22Rv1 (cell line): ENCODE data around the gene USF3.

ENCODE experiments used
- H3K27ac ChIP-seq: fragments of 450-650 bp; 2 replicates; pipeline ENCODE4 v1.5.1; 2017
- ZFX ChIP-seq: fragments of 450-650 bp; IDR thresholded peaks from 2 replicates; pipeline ENCODE4 v1.6.1; 2017; ENCODE audit warnings: antibody characterized with exemption, borderline replicate concordance
- TF ChIP-seq, protein P1 (sequence below): fragments of 450-650 bp; IDR thresholded peaks from 2 replicates; pipeline ENCODE4 v1.5.1; 2017; ENCODE audit warnings: mild to moderate bottlenecking

USF3 gene

GRCh38 chr3:113697500-113698090 is 1.2 kb upstream of the USF3 start:
- peak overlapping the region; percentile 82 for H3K27ac ChIP-seq
- no peak for TF ChIP-seq ZFX
- TF ChIP-seq, protein P1, sequence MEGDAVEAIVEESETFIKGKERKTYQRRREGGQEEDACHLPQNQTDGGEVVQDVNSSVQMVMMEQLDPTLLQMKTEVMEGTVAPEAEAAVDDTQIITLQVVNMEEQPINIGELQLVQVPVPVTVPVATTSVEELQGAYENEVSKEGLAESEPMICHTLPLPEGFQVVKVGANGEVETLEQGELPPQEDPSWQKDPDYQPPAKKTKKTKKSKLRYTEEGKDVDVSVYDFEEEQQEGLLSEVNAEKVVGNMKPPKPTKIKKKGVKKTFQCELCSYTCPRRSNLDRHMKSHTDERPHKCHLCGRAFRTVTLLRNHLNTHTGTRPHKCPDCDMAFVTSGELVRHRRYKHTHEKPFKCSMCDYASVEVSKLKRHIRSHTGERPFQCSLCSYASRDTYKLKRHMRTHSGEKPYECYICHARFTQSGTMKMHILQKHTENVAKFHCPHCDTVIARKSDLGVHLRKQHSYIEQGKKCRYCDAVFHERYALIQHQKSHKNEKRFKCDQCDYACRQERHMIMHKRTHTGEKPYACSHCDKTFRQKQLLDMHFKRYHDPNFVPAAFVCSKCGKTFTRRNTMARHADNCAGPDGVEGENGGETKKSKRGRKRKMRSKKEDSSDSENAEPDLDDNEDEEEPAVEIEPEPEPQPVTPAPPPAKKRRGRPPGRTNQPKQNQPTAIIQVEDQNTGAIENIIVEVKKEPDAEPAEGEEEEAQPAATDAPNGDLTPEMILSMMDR: no peak

GRCh38 chr3:113696658-113697499 is 437 bp upstream of the USF3 start:
- TF ChIP-seq, protein P1: no peak
- no peak for TF ChIP-seq ZFX
- peak overlapping the region; percentile 82 for H3K27ac ChIP-seq

DNA sequence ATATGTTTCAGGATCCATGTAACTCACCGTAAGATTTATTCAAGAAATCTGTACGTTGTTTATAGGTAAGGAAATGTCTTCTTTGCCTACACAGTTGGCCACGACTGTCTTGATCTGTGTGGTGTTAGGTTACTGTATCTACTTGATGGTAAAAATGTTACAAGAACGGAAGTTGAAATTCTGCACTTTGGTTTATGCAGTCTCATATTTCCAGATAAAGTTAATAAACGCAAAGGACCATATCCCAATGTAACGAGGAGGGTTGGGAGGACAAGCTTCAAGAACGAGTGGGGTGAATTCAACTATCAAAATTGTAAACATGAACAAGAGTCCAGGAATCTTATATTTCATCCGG is 1.0 kb downstream of the USF3 start:
- TF ChIP-seq, protein P1: no peak
- no peak for TF ChIP-seq ZFX
- peak overlapping the region; percentile 82 for H3K27ac ChIP-seq

GRCh38 chr3:113690482-113690881 is 6.0 kb downstream of the USF3 start:
- no peak overlapping the region for H3K27ac ChIP-seq
- TF ChIP-seq, protein P1: no peak
- no peak for TF ChIP-seq ZFX

DNA sequence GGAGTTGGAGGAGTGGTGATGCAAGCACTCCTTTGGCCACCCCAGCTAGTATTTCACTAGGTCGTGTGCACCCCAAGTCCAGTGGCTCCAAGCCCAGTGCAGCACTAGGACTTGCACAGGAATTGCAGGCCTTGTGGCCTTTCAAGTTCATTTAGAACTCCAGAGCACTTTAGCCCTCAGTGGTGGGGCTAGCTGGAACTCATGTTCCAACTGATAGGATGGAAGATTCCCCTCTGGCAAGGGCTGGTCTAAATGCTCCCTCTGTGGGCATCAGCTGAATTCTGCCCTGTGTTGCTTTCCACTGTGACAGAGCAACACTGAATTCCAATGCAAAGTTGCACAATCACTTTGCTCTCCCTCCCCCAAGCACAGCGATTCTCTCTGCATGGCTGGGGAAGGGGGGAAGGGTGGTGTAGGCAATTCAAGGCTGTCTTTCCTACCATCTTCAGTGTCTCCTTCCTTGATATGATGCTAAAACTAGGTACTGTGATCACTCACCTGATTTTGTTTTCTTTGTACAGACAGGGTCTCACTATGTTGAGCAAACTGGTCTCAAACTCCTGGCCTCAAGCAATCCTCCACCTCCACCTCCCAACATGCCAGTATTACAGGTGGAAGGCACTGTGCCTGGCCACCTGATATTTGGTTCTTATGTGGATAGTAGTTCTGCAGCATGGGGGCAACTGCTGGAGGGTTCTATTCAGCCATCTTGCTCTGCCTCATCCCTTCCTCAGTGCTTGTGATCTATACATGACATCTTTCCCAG is 10.3 kb downstream of the USF3 start:
- TF ChIP-seq, protein P1: no peak
- TF ChIP-seq ZFX: no peak
- no peak overlapping the region for H3K27ac ChIP-seq

DNA sequence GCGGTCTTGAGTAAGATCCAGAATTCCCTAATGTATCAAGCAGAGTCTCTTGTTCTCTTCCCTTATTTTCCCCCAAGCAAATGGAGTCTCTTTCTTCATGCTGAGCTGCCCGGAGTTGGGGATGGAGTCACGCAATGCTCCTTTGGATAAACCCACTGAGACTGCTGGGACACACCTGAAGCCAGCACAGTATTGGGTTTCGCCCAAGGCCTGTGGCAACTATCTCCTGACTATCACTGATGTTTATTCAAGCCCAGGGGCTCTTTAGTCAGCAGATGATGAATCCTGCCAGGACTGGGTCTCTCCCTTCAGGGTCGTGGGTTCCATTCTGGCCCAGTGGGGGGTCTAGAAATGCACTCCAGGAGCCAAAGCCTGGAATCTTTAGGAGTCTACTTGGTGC is 11.3 kb downstream of the USF3 start:
- TF ChIP-seq ZFX: no peak
- H3K27ac ChIP-seq: no peak overlapping the region

GRCh38 chr3:113684271-113684819 is 12.1 kb downstream of the USF3 start:
- TF ChIP-seq ZFX: no peak
- TF ChIP-seq, protein P1: no peak

More at GRCh38 chr3:113684271-113684819, 12.1 kb downstream of the USF3 start:
- H3K27ac ChIP-seq: no peak overlapping the region
